Heart left ventricle (tissue), 13 donors: ENCODE measurements around the gene EFCAB12.

Source experiments
- CTCF ChIP-seq, 12 donors: fragments of 200-600 bp; sonication (generic) in 4 of 12; IDR thresholded peaks; one replicate each; pipeline versions ENCODE4 v1.5.0 to v1.8.0; 2018 to 2022; ENCODE audit warnings: antibody characterized with exemption in 12 of 12, mild to moderate bottlenecking in 5 of 12
- POLR2A ChIP-seq, 2 donors: fragments of 450-650 bp; IDR thresholded peaks; one replicate each; pipeline ENCODE4 v1.6.1; 2017; ENCODE audit warnings: antibody characterized with exemption in 2 of 2, mild to moderate bottlenecking in 2 of 2, moderate library complexity in 2 of 2
- donor health status: ischemic (EF 13 %, LVEDD 7.1; RV severe dilation, severe dysfunction).
- donor health status: DM: no; HTN: yes; CAD: no.
- donor health status: DM: no; HTN: no; CAD: no.
- donor health status: ischemic (EF 25% LVEDD 6.9; RV normal size, moderate dysfunction).
- donor health status: ischemic (EF 25% LVEDD 5.7; RV mildly dilated, moderate dysfunction).
- donor health status: ischemic (EF 35%, LVEDD 5.7; RV mildly dilated, moderate dysfunction).
- donor health status: nonischemic (EF 11% LVEDD 7.7; RV severe dilation, severe dysfunction).
- donor health status: DM: yes; HTN: yes; CAD: no.
- donor health status: PGD.
- donor health status: ischemic (EF 29% LVEDD 5.4; RV normal size, mild dysfunction).
- donor health status: nonischemic (EF 23%, LVEDD 6.1; RV moderate dilation, normal function).

GRCh38 chr3:129439817-129440617 is 11.6 kb upstream of the EFCAB12 start, which contains the start of the genes IFT122 and MBD4:
- peak in 1 of 12 donors; percentile 2 for TF ChIP-seq CTCF (IDR thresholded peaks at IDR 0.05)
- TF ChIP-seq POLR2A (IDR thresholded peaks at IDR 0.05) = peak in 1 of 2 donors; percentile 86
